Coronary artery (tissue), 2 donors: ENCODE measurements around the gene SPAG6.

ENCODE experiments used
- DNase-seq: peaks from one replicate; pipeline ENCODE4 v3.0.0-alpha.2; 2017; ENCODE audit warnings: low spot score
- H3K27ac ChIP-seq, 2 donors: fragments of 200-600 bp; sonication (generic); one replicate each; pipeline ENCODE4 v1.5.1; 2016 to 2019
- H3K4me3 ChIP-seq: fragments of 200-600 bp; sonication (generic); 2 replicates; pipeline ENCODE4 v1.5.1; 2016; ENCODE audit warnings: mild to moderate bottlenecking, moderate library complexity
- CTCF ChIP-seq: fragments of 200-600 bp; sonication (generic); IDR thresholded peaks from one replicate; pipeline ENCODE4 v1.5.1; 2019; ENCODE audit warnings: antibody characterized with exemption

Gene SPAG6

GRCh38 chr10:22310928-22311327 lies 34.4 kb upstream of the SPAG6 start:
- no peak for TF ChIP-seq CTCF
- Histone ChIP-seq H3K4me3 (no peak overlapping the region), H3K27ac (no peak overlapping the region)
- no peak for DNase-seq

DNA sequence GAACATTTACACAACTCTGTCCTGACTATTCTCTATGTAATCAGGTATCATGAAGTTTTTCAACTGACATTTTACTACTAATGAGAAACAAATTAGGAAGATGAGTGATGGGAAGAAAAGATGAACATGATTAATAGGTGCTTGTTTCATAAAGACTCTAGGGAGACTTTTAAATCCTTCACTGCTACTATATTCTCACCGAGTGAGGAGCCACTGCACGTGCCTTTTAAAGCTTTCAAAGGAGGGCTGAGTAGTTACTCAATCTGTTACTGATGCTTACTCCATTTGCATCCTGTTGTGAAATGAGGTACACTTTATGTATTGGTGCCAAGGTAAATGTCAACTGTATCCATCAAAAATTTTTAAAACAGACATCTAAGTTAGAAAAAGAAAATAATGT lies 30.4 kb upstream of the SPAG6 start:
- DNase-seq: no peak
- H3K4me3 ChIP-seq: no peak overlapping the region
- H3K27ac ChIP-seq: no peak overlapping the region
- no peak for TF ChIP-seq CTCF

GRCh38 chr10:22315455-22316285 lies 29.6 kb upstream of the SPAG6 start:
- H3K27ac ChIP-seq: peak overlapping the region; percentile 93
- peak overlapping the region; percentile 88 for H3K4me3 ChIP-seq
- no peak for TF ChIP-seq CTCF
- peak; percentile 79 for DNase-seq

DNA sequence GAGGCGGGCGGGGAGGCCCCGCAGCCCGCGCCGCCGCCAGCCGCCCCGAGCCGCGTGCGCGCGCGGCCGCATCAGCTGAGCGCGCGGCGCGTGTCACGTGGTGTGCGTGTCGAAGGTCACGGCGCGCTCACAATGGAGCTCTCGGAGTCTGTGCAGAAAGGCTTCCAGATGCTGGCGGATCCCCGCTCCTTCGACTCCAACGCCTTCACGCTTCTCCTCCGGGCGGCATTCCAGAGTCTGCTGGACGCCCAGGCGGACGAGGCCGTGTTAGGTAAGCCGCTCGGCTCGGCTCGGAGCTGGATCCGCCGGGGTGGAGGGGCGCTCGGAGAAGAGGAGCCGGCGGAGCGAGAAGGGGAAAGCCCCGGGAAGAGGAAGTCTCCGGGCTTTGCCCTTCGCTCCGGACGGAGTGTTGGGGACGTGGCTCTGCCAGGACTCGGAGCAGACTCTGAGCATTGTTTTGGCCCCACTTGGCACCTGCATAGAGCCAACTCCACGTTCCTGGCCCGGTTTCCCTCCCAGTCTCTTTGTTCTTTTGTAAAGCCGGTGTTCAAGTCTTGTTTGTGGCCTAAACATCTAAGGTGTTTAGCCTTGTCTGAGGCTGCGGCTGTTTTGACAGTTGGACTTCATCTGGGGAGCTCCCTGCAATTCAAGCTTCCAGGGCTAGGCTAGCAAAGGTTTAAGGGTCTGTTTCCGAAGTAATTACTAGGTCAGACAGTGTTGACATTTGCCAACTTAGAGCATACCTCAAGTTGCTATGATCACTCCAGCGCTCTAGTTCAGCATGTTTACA lies 28.8 kb upstream of the SPAG6 start, which contains the start of gene COMMD3:
TSS of gene COMMD3 (plus strand) at position 103 of the 790 bp plus-strand sequence. CDS start at position 133, 30 bp downstream.
- TF ChIP-seq CTCF: no peak
- Histone ChIP-seq H3K27ac (peak within 1 kb of the TSS; percentile 93), H3K4me3 (peak within 1 kb of the TSS; percentile 88)
- peak; percentile 92 for DNase-seq

DNA sequence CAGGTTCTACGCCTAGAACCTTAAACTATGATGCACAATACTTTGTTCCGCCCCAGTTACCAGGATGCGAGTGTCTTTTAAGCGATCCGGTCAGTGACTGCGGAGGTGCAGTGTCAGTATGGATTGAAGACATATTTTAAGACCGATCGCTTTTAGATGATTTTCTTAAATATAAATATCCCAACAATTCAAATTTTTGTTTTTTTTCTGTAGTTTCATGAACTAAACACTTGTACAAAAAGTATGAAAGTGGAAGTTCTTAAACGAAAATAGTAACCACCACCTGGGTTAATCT lies 28.3 kb upstream of the SPAG6 start:
- Histone ChIP-seq H3K4me3 (peak overlapping the region; percentile 88), H3K27ac (peak overlapping the region; percentile 93)
- DNase-seq: no peak
- no peak for TF ChIP-seq CTCF

GRCh38 chr10:22317771-22318565 lies 27.3 kb upstream of the SPAG6 start:
- no peak overlapping the region for H3K4me3 ChIP-seq
- TF ChIP-seq CTCF: no peak
- no peak overlapping the region for H3K27ac ChIP-seq
- DNase-seq: no peak
